ENCODE measurements around the gene LRRC15. TPM values are rescaled to one million over a fixed set of nuclear protein-coding genes. Genes with fewer than 3 reads are reported as not detected.

LRRC15 gene
- polyA plus RNA-seq, 4 donors: 0.06 to 0.10 TPM; not detected in 2

GRCh38 chr3:194365526-194365925 lies 4.0 kb downstream of the LRRC15 start:
- DNase-seq (ENCODE audit: low read depth in 4 of 4, low spot score in 3 of 4): no peak

- DNase-seq (ENCODE audit: low read depth in 4 of 4, low spot score in 3 of 4): no peak
These were observed 4.7 kb downstream of the LRRC15 start for GRCh38 chr3:194364652-194365434.

DNA sequence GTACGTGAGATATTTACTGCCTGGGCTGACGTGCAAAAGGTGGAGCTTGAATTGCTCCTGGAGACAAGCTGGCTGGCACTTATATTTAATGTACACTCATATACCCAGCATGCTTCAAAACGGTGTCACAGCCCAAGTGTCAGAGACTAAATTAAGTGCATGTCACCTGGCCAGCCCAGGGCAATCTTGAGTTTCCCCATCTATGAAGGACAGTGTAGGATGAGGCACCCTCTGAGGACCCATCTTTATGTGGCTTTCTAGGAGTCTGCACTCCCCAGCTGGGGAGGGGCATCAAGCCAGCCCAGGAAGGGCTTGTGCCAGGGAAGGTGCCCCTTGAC lies 5.3 kb downstream of the LRRC15 start:
- no peak for DNase-seq (ENCODE audit: low read depth in 4 of 4, low spot score in 3 of 4)

DNA sequence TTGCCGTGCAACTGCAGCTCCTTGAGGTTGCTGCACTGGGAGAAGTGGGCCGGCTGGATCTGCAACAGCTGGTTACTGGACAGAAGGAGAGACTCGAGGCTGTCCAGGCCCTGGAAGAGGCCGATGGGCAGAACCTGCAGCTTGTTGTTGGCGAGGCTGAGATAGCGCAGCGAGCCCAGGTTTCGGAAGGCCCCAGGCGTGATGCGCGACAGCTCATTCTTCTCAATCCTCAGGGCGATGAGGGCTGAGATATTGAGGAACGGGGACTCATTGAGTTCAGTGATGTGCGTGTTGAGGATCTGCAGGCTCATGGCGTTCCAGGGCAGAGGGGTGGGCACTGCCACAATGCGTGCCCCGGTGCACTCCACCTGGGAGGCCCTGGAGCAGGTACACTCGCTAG lies 9.0 kb downstream of the LRRC15 start:
- DNase-seq (ENCODE audit: low read depth in 4 of 4, low spot score in 3 of 4): no peak

DNA sequence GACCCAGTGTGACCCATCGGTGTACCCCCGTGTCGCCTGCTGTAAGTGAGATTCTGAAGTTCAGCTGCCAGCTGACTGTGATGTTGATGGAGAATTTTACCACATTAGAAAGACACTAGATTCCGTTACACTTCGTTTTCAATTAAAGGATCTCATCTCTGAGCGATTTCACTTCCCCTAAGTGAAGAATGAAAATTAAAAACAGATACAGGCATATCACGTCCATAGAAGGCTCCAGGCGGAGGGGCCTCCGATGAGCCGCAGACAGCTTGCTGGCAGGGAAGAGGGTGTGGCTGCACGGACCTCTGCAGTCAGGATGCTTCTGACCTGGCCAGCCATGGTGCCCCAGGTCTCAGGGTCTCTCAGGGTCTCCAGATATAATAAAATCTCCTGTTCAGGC lies 11.9 kb downstream of the LRRC15 start:
- no peak for DNase-seq (ENCODE audit: low read depth in 4 of 4, low spot score in 3 of 4)

DNA sequence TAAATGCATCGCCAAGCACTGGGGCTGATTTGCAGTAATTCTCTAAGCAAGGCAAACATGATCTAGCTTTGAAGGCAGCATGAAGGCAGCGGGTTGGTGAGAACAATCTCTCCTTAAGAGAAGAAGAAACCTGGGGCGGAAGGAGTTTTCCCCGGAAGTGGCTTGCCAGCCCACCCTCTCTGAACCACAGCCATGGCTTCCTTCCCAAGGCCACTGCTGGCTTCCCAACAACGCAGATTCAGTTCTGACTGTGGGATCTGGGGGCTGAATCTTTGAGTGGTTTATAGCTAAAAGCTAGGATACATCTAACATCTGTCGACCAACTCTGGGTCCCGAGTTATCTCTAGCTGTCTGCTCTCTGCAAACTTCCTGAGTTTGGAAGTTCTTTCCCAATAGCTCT lies 14.2 kb downstream of the LRRC15 start:
- no peak for DNase-seq (ENCODE audit: low read depth in 4 of 4, low spot score in 3 of 4)

- no peak for DNase-seq (ENCODE audit: low read depth in 4 of 4, low spot score in 3 of 4)
These were observed 15.2 kb downstream of the LRRC15 start for GRCh38 chr3:194354315-194354714.

DNA sequence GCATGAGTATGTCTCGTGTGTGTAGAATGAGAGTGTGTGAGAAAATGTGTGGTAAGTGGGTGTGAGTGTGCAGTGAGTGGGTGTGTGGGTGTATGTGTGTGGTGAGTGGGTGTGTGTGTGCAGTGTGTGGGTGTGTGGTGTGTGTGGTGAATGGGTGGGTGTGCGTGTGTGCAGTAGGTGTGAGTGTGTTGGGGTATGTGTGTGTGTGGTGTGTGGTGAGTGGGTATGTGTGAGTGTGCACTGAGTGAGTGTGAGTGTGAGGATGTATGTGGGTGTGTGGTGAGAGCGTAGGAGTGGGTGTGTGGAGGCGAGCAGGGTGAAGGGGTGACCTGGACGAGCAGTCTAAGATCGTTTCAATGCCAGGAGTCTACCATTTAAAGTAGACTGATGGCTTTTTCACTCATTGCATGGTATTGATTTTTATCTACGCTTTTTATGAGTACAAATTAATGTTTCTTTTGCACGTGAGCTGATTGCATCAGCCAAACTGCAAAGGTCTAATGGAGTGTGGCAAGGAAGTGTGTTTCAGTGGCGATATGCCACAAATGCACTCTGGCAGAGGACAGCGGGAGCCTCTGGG lies 16.8 kb downstream of the LRRC15 start:
- DNase-seq (ENCODE audit: low read depth in 4 of 4, low spot score in 3 of 4): no peak

DNA sequence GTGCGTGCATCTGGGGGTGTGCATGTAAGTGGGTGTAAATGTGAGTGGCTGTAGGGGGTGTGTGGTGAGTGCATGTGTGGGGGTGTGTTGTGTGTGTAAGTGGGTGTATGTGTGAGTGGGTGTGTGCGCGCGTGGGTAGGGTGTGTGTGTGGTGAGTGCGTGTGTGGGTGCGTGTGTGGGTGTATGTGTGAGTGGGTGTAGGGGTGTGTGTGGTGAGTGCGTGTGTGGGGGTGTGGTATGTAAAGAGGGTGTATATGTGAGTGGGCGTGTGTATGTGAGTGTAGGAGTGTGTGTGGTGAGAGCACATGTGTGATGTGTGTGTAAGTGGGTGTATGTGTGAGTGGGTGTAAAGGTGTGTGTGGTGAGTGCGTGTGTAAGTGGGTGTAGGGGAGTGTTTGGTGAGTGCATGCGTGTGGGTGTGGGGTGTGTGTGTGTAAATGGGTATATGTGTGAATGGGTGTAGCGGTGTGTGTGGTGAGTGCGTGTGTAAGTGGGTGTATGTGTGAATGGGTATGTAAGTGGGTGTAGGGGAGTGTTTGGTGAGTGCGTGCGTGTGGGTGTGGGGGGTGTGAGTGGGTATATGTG lies 17.5 kb downstream of the LRRC15 start:
- DNase-seq (ENCODE audit: low read depth in 4 of 4, low spot score in 3 of 4): no peak

- no peak for DNase-seq (ENCODE audit: low read depth in 4 of 4, low spot score in 3 of 4)
These were observed 18.4 kb downstream of the LRRC15 start, which contains the start of gene CPN2 for GRCh38 chr3:194351080-194351672. Gene CPN2 (minus strand): TSS chr3:194351328. CDS start chr3:194342702, 8,626 bp downstream.

GRCh38 chr3:194350726-194351071 lies 18.8 kb downstream of the LRRC15 start:
- no peak for DNase-seq (ENCODE audit: low read depth in 4 of 4, low spot score in 3 of 4)

- DNase-seq (ENCODE audit: low read depth in 4 of 4, low spot score in 3 of 4): no peak
These were observed 21.2 kb downstream of the LRRC15 start for GRCh38 chr3:194348354-194348753.

GRCh38 chr3:194346621-194347020 lies 22.9 kb downstream of the LRRC15 start:
- no peak for DNase-seq (ENCODE audit: low read depth in 4 of 4, low spot score in 3 of 4)

DNA sequence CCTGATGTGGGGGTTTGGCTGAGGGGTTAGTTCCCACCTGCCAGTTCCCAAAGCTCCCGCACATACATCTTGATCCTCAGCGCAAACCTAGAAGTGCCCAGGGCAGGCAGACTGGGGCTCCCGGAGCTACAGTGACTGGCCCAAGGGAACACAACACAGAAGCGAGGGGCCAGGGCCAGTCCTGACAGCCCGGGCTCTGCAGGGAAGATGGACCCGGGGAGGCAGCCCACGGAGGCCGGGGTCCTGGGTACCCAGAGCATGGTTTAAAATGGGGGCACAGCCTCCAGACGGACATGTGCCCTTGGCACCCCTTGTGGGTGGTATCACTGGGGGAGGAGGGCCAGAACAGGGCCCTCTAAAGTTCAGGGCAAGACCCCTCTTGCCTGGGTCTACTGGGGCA lies 23.5 kb downstream of the LRRC15 start:
- DNase-seq (ENCODE audit: low read depth in 4 of 4, low spot score in 3 of 4): no peak

GRCh38 chr3:194344012-194344411 lies 25.5 kb downstream of the LRRC15 start:
- peak in 1 of 4 donors; percentile 63 for DNase-seq (ENCODE audit: low read depth in 4 of 4, low spot score in 3 of 4)

DNA sequence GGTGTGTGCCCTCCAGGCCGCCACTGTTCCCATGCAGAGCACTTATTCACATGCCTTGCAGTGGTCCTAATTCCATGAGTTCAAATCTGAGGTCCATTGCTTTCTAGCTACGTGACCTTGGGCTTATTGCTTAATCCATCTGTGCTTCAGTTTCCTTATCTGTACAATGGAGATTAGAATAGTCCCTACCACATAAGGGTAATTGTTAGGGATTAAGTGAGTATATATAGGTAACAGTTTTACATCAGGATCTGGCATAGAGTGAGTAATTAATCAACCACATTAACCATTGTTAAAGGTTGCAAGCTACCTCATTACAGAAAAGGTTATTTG lies 26.0 kb downstream of the LRRC15 start:
- no peak for DNase-seq (ENCODE audit: low read depth in 4 of 4, low spot score in 3 of 4)

DNA sequence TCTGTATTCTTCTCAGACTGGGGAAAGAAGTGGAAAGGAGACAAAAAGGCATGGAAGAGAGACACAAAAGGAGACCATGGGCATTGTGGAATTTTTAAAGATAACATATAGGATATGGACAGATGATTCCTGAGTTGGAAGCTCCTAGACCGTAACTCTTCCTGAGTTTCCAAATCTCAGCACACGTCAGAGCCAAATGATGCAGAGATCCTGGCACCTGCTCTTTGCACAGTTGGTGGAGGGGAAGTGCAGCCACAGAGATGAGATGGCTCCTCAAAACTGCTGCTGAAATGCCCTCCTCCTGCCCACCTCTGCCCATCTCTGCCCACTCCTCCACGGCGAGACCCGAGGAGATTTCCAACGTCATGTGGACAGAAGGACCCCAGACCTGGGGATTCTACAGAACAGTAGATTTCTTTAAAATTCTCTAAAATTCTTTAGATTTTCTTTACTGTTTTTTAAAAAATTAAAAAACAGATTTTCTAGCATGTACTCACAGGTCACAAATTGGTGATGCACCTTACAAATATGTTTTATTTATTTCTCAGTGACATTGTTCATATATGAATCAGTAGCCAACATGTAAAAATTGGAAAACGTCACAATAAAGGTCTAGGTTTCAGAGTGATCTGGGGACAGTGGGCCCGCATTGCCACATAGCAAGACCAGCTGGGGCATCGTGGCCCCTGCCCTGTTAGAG lies 26.5 kb downstream of the LRRC15 start:
- DNase-seq (ENCODE audit: low read depth in 4 of 4, low spot score in 3 of 4): no peak

- DNase-seq (ENCODE audit: low read depth in 4 of 4, low spot score in 3 of 4): no peak
These were observed 28.7 kb downstream of the LRRC15 start for GRCh38 chr3:194340757-194341400.

GRCh38 chr3:194339840-194340239 lies 29.7 kb downstream of the LRRC15 start:
- DNase-seq (ENCODE audit: low read depth in 4 of 4, low spot score in 3 of 4): no peak

- DNase-seq (ENCODE audit: low read depth in 4 of 4, low spot score in 3 of 4): no peak
These were observed 30.2 kb downstream of the LRRC15 start for GRCh38 chr3:194339356-194339755.
